ENCODE results near the gene TRIM59.

TRIM59 gene

DNA sequence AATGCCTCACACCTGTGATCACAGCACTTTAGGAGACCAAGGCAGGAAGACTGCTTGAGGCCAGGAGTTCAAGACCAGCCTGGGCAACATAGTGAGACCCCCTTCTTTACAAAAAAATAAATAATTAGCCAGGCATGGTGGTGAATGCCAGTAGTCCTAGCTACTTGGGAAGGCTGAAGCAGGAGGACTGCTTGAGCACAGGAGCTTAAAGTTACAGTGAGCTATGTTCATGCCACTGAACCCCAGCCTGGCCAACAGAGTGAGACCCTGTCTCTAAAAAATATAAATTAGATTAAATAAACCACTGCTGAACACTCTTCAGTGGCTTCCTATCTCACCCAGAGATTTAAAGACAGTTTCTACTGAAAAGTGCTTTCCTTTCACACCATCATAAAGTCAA, 56.8 kb downstream of the TRIM59 start:
- no peaks in the 10 kb centered on the region for H3K36me3 ChIP-seq (ENCODE audit: insufficient read depth)
- peaks cover 14% of the 10 kb centered on the region for H3K79me2 ChIP-seq (ENCODE audit: insufficient read depth, low read depth)
- H2AFZ ChIP-seq (ENCODE audit: low read depth) = no peak overlapping the region
- H3K9ac ChIP-seq = no peak overlapping the region
- H3K27ac ChIP-seq = no peak overlapping the region
- TF ChIP-seq, protein P1, sequence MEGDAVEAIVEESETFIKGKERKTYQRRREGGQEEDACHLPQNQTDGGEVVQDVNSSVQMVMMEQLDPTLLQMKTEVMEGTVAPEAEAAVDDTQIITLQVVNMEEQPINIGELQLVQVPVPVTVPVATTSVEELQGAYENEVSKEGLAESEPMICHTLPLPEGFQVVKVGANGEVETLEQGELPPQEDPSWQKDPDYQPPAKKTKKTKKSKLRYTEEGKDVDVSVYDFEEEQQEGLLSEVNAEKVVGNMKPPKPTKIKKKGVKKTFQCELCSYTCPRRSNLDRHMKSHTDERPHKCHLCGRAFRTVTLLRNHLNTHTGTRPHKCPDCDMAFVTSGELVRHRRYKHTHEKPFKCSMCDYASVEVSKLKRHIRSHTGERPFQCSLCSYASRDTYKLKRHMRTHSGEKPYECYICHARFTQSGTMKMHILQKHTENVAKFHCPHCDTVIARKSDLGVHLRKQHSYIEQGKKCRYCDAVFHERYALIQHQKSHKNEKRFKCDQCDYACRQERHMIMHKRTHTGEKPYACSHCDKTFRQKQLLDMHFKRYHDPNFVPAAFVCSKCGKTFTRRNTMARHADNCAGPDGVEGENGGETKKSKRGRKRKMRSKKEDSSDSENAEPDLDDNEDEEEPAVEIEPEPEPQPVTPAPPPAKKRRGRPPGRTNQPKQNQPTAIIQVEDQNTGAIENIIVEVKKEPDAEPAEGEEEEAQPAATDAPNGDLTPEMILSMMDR (conservative IDR thresholded peaks at IDR 0.05; ENCODE audit: low read depth, low read length) = no peak
- H4K20me1 ChIP-seq (ENCODE audit: insufficient read depth) = no peaks in the 10 kb centered on the region
- no peaks in the 10 kb centered on the region for H3K27me3 ChIP-seq (ENCODE audit: insufficient read depth, low read depth)
- H3K4me3 ChIP-seq (IDR thresholded peaks at IDR 0.05; ENCODE audit: insufficient read depth, low read depth, low read length) = no peak overlapping the region
- H3K4me2 ChIP-seq = no peak overlapping the region
- peaks cover 55% of the 10 kb centered on the region for H3K4me1 ChIP-seq (ENCODE audit: low read depth, poor library complexity, severe bottlenecking)

DNA sequence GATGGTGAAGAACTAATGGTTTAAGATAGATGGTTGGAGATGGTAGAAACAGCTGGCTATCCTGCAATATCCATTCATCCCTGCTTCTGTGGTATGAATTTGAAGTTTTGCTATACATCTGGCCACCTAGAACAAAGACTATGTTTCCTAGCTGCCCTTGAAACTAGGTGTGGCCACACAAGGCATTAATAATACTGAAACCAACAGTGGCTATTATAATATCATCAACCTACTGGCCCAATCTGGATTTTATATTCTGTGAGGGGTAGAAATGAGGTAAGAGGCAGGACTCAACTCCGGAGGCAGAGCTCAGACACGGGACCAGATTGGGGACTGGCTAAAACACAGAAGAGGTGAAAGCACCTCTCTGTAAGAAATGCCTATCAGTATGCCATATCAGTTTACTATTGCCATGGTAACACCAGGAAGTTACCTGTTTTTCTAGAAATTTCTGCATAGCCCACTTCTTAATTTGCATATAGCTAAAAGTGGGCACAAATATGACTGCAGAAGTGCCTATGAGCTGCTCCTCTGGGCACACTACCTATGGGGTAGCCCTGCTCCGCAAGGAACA, 58.9 kb downstream of the TRIM59 start:
- Histone ChIP-seq H2AFZ (ENCODE audit: low read depth) (no peak overlapping the region), H3K36me3 (ENCODE audit: insufficient read depth) (no peaks in the 10 kb centered on the region), H3K27me3 (ENCODE audit: insufficient read depth, low read depth) (no peaks in the 10 kb centered on the region), H3K9ac (no peak overlapping the region), H3K27ac (peak overlapping the region; percentile 7; the same call in 1 of the 2 replicates), H3K79me2 (ENCODE audit: insufficient read depth, low read depth) (peaks cover 12% of the 10 kb centered on the region; the same call in 1 of the 2 replicates), H3K4me2 (peak overlapping the region; percentile 23; the same call in 1 of the 2 replicates), H3K4me1 (ENCODE audit: low read depth, poor library complexity, severe bottlenecking) (peaks cover 44% of the 10 kb centered on the region), H4K20me1 (ENCODE audit: insufficient read depth) (no peaks in the 10 kb centered on the region), H3K4me3 (IDR thresholded peaks at IDR 0.05; ENCODE audit: insufficient read depth, low read depth, low read length) (no peak overlapping the region)
- TF ChIP-seq, protein P1 (conservative IDR thresholded peaks at IDR 0.05; ENCODE audit: low read depth, low read length) = no peak
